ENCODE measurements around the gene GIMAP2. TPM values are rescaled to one million over a fixed set of nuclear protein-coding genes. Genes with fewer than 3 reads are reported as not detected.

Gene GIMAP2
- total RNA-seq, 1 experiment from 2014 or later: not detected

DNA sequence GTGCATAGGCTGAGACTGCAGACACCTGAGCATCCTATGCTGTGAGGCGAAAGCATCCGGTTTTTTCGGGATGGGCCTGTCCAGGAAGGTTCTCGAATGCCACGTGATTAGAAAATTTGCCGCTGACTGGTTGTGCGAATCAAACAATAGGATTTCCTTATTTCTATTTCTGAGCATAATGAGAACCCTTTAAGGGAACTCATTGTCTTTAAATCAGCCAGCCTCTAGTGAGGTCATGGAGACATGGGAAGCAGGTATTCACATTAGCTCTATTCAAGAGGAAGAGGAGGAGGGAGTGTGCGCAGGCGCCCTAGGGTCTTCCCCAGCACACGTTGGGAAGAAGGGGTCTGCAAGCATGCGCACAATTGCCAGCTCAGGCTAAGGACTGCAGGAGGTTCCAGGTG, 36.5 kb downstream of the GIMAP2 start:
- H3K9me2 ChIP-seq (ENCODE audit: insufficient read depth): no peaks in the 10 kb centered on the region
- H3K4me3 ChIP-seq (replicated peaks in 1 of 2; ENCODE audit: low read depth in 1 of 2, low read length in 2 of 2): no peak overlapping the region
- H4K20me1 ChIP-seq (ENCODE audit: insufficient read depth): no peaks in the 10 kb centered on the region
- no peak for DNase-seq (ENCODE audit: low read depth, low spot score)
- TF ChIP-seq CEBPB (IDR thresholded peaks at IDR 0.05; ENCODE audit: low read depth): no peak
- TF ChIP-seq, protein P1, sequence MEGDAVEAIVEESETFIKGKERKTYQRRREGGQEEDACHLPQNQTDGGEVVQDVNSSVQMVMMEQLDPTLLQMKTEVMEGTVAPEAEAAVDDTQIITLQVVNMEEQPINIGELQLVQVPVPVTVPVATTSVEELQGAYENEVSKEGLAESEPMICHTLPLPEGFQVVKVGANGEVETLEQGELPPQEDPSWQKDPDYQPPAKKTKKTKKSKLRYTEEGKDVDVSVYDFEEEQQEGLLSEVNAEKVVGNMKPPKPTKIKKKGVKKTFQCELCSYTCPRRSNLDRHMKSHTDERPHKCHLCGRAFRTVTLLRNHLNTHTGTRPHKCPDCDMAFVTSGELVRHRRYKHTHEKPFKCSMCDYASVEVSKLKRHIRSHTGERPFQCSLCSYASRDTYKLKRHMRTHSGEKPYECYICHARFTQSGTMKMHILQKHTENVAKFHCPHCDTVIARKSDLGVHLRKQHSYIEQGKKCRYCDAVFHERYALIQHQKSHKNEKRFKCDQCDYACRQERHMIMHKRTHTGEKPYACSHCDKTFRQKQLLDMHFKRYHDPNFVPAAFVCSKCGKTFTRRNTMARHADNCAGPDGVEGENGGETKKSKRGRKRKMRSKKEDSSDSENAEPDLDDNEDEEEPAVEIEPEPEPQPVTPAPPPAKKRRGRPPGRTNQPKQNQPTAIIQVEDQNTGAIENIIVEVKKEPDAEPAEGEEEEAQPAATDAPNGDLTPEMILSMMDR (IDR thresholded peaks at IDR 0.05 in 2 of 3, conservative IDR thresholded peaks at IDR 0.05 in 1 of 3; ENCODE audit: borderline replicate concordance in 1 of 3, insufficient read depth in 1 of 3, low read depth in 2 of 3, low read length in 2 of 3): no peak
- TF ChIP-seq ZNF274 (IDR thresholded peaks at IDR 0.05; ENCODE audit: low read depth, low read length): no peak
- no peak for TF ChIP-seq POLR2AphosphoS5 (IDR thresholded peaks at IDR 0.05; ENCODE audit: low read depth, low read length)
- TF ChIP-seq JUND (IDR thresholded peaks at IDR 0.05): no peak
- TF ChIP-seq MAX (IDR thresholded peaks at IDR 0.05): no peak
- no peak for TF ChIP-seq FOSL1 (IDR thresholded peaks at IDR 0.05; ENCODE audit: low read depth)
- no peak for TF ChIP-seq YY1 (IDR thresholded peaks at IDR 0.05; ENCODE audit: extremely low read depth, insufficient replicate concordance, low read depth, low read length)
- no peak for ATAC-seq
- no peak overlapping the region for H3K4me2 ChIP-seq (ENCODE audit: low read length)
- H3K9ac ChIP-seq (ENCODE audit: low read length): no peak overlapping the region
- intact Hi-C loops (cut with micrococcal nuclease): no loop called here
- RAD21 ChIA-PET (ENCODE audit: low non-redundant PET in 1 of 2, low total read pairs in 2 of 2, uncharacterized antibody in 2 of 2, unreplicated experiment in 2 of 2): no interaction called here
- H3K27me3 ChIP-seq (ENCODE audit: insufficient read depth, low read length): peaks cover 20% of the 10 kb centered on the region
- POLR2A ChIA-PET: no interaction called here
- no peaks in the 10 kb centered on the region for H3K79me2 ChIP-seq (ENCODE audit: insufficient read depth, low read length)
- no TSS peak for BruUV-seq (replicated peaks)
- no peak overlapping the region for H2AFZ ChIP-seq (ENCODE audit: low read depth, low read length, poor library complexity, severe bottlenecking)
- H3K9me3 ChIP-seq (ENCODE audit: control insufficient read depth in 1 of 2, insufficient read depth in 1 of 2, low read depth in 1 of 2, low read length in 2 of 2): no peaks in the 10 kb centered on the region
- CTCF ChIA-PET: no interaction called here
- no peaks in the 10 kb centered on the region for H3K4me1 ChIP-seq (ENCODE audit: control insufficient read depth in 1 of 2, insufficient read depth in 2 of 2, low read length in 2 of 2)
- H3K36me3 ChIP-seq (ENCODE audit: control insufficient read depth in 1 of 2, insufficient read depth in 2 of 2, low read length in 2 of 2): no peaks in the 10 kb centered on the region
- no peak overlapping the region for H3K27ac ChIP-seq (ENCODE audit: low read depth, low read length)

- H3K4me2 ChIP-seq (ENCODE audit: low read length): no peak overlapping the region
- ChIA-PET CTCF (no interaction called here), POLR2A (no interaction called here), RAD21 (ENCODE audit: low non-redundant PET in 1 of 2, low total read pairs in 2 of 2, uncharacterized antibody in 2 of 2, unreplicated experiment in 2 of 2) (no interaction called here)
- ATAC-seq: no peak
- intact Hi-C loops (cut with micrococcal nuclease): no loop called here
- no peaks in the 10 kb centered on the region for H4K20me1 ChIP-seq (ENCODE audit: insufficient read depth)
- no peaks in the 10 kb centered on the region for H3K9me3 ChIP-seq (ENCODE audit: control insufficient read depth in 1 of 2, insufficient read depth in 1 of 2, low read depth in 1 of 2, low read length in 2 of 2)
- no TSS peak for BruUV-seq (replicated peaks)
- H3K36me3 ChIP-seq (ENCODE audit: control insufficient read depth in 1 of 2, insufficient read depth in 2 of 2, low read length in 2 of 2): no peaks in the 10 kb centered on the region
- H3K27ac ChIP-seq (ENCODE audit: low read depth, low read length): no peak overlapping the region
- H3K79me2 ChIP-seq (ENCODE audit: insufficient read depth, low read length): no peaks in the 10 kb centered on the region
- H3K9ac ChIP-seq (ENCODE audit: low read length): no peak overlapping the region
- peaks cover 25% of the 10 kb centered on the region for H3K27me3 ChIP-seq (ENCODE audit: insufficient read depth, low read length)
- H3K4me1 ChIP-seq (ENCODE audit: control insufficient read depth in 1 of 2, insufficient read depth in 2 of 2, low read length in 2 of 2): no peaks in the 10 kb centered on the region
- H2AFZ ChIP-seq (ENCODE audit: low read depth, low read length, poor library complexity, severe bottlenecking): no peak overlapping the region
- no peak for DNase-seq (ENCODE audit: low read depth, low spot score)
- H3K4me3 ChIP-seq (replicated peaks in 1 of 2; ENCODE audit: low read depth in 1 of 2, low read length in 2 of 2): no peak overlapping the region
- H3K9me2 ChIP-seq (ENCODE audit: insufficient read depth): no peaks in the 10 kb centered on the region
- no peak for TF ChIP-seq SP1 (IDR thresholded peaks at IDR 0.05; ENCODE audit: low read depth)
- TF ChIP-seq, protein P1 (IDR thresholded peaks at IDR 0.05 in 2 of 3, conservative IDR thresholded peaks at IDR 0.05 in 1 of 3; ENCODE audit: borderline replicate concordance in 1 of 3, insufficient read depth in 1 of 3, low read depth in 2 of 3, low read length in 2 of 3): no peak
- no peak for TF ChIP-seq ZFX (IDR thresholded peaks at IDR 0.05)
- no peak for TF ChIP-seq MAX (IDR thresholded peaks at IDR 0.05)
- TF ChIP-seq JUND (IDR thresholded peaks at IDR 0.05): no peak
- no peak for TF ChIP-seq ZNF274 (IDR thresholded peaks at IDR 0.05; ENCODE audit: low read depth, low read length)
- TF ChIP-seq POLR2AphosphoS5 (IDR thresholded peaks at IDR 0.05; ENCODE audit: low read depth, low read length): no peak
- TF ChIP-seq SRF (IDR thresholded peaks at IDR 0.05; ENCODE audit: low read depth): no peak
- no peak for TF ChIP-seq RAD21 (IDR thresholded peaks at IDR 0.05; ENCODE audit: low read depth)
- TF ChIP-seq SIN3A (IDR thresholded peaks at IDR 0.05; ENCODE audit: low read depth): no peak
- no peak for TF ChIP-seq ATF3 (IDR thresholded peaks at IDR 0.05)
- no peak for TF ChIP-seq TCF7L2 (IDR thresholded peaks at IDR 0.05; ENCODE audit: borderline replicate concordance, extremely low read depth, insufficient read depth, insufficient read length)
Observed at GRCh38 chr7:150722431-150722931, 37.0 kb downstream of the GIMAP2 start.
